ENCODE measurements around the gene AP1G2.
"Not testable (repeated sequence)": the region's sequence is repeated elsewhere in the genome, so short reads cannot be mapped to it uniquely, and the experiment has no call there.

GRCh38 chr14:23584527-23585203, 17.1 kb upstream of the AP1G2 start:
- TF ChIP-seq, protein P1, sequence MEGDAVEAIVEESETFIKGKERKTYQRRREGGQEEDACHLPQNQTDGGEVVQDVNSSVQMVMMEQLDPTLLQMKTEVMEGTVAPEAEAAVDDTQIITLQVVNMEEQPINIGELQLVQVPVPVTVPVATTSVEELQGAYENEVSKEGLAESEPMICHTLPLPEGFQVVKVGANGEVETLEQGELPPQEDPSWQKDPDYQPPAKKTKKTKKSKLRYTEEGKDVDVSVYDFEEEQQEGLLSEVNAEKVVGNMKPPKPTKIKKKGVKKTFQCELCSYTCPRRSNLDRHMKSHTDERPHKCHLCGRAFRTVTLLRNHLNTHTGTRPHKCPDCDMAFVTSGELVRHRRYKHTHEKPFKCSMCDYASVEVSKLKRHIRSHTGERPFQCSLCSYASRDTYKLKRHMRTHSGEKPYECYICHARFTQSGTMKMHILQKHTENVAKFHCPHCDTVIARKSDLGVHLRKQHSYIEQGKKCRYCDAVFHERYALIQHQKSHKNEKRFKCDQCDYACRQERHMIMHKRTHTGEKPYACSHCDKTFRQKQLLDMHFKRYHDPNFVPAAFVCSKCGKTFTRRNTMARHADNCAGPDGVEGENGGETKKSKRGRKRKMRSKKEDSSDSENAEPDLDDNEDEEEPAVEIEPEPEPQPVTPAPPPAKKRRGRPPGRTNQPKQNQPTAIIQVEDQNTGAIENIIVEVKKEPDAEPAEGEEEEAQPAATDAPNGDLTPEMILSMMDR (IDR thresholded peaks at IDR 0.05; ENCODE audit: insufficient read depth, low read length): not testable (repeated sequence)
- not testable (repeated sequence) for TF ChIP-seq POLR2AphosphoS5 (IDR thresholded peaks at IDR 0.05; ENCODE audit: low read depth); SPI1 (IDR thresholded peaks at IDR 0.05; ENCODE audit: borderline replicate concordance, low read depth)
- TF ChIP-seq, protein P2, sequence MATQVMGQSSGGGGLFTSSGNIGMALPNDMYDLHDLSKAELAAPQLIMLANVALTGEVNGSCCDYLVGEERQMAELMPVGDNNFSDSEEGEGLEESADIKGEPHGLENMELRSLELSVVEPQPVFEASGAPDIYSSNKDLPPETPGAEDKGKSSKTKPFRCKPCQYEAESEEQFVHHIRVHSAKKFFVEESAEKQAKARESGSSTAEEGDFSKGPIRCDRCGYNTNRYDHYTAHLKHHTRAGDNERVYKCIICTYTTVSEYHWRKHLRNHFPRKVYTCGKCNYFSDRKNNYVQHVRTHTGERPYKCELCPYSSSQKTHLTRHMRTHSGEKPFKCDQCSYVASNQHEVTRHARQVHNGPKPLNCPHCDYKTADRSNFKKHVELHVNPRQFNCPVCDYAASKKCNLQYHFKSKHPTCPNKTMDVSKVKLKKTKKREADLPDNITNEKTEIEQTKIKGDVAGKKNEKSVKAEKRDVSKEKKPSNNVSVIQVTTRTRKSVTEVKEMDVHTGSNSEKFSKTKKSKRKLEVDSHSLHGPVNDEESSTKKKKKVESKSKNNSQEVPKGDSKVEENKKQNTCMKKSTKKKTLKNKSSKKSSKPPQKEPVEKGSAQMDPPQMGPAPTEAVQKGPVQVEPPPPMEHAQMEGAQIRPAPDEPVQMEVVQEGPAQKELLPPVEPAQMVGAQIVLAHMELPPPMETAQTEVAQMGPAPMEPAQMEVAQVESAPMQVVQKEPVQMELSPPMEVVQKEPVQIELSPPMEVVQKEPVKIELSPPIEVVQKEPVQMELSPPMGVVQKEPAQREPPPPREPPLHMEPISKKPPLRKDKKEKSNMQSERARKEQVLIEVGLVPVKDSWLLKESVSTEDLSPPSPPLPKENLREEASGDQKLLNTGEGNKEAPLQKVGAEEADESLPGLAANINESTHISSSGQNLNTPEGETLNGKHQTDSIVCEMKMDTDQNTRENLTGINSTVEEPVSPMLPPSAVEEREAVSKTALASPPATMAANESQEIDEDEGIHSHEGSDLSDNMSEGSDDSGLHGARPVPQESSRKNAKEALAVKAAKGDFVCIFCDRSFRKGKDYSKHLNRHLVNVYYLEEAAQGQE (IDR thresholded peaks at IDR 0.05; ENCODE audit: insufficient replicate concordance, low read depth): not testable (repeated sequence)
